WTC11 (cell line): ENCODE data around the gene CGA. TPM values are rescaled to one million over a fixed set of nuclear protein-coding genes. Genes with fewer than 3 reads are reported as not detected.
A peak's percentile ranks its signal among the peaks of the same experiment; 100 is the strongest.

Source experiments
- ATAC-seq: fragments of 200-7000 bp; cut with Tn5 transposase; 2 replicates; pipeline ENCODE4 v1.10.0; 2021; ENCODE audit warnings: mild to moderate bottlenecking, moderate library complexity
- CTCF ChIA-PET: fragments of 300-600 bp; sonication (Branson Sonifier 250); formaldehyde crosslinking; loops from one replicate; lab custom pipeline; 2021; ENCODE audit warnings: antibody characterized with exemption; lab: Charles Lee
- POLR2A ChIA-PET: fragments of 350-600 bp; sonication (Branson Sonifier 250); formaldehyde crosslinking; loops from one replicate; lab custom pipeline; 2021; ENCODE audit warnings: antibody characterized with exemption; lab: Charles Lee
- DNase-seq: peaks from one replicate; pipeline ENCODE4 v3.0.0; 2021; ENCODE audit warnings: low spot score
- H3K27ac Mint-ChIP-seq: 2 replicates; pipeline ENCODE4 v1.8.0; 2021; ENCODE audit warnings: mixed read lengths
- H3K27me3 Mint-ChIP-seq: 2 replicates; pipeline ENCODE4 v1.8.0; 2021; ENCODE audit warnings: low read depth, mild to moderate bottlenecking, moderate library complexity, mixed read lengths
- H3K36me3 Mint-ChIP-seq: 2 replicates; pipeline ENCODE4 v1.8.0; 2021; ENCODE audit warnings: mixed read lengths
- H3K4me1 Mint-ChIP-seq: 2 replicates; pipeline ENCODE4 v1.8.0; 2022; ENCODE audit warnings: mixed read lengths
- H3K4me3 Mint-ChIP-seq: 2 replicates; pipeline ENCODE4 v1.8.0; 2021; ENCODE audit warnings: mild to moderate bottlenecking, moderate library complexity, mixed read lengths
- H3K9me3 Mint-ChIP-seq: 2 replicates; pipeline ENCODE4 v1.8.0; 2021; ENCODE audit warnings: mixed read lengths
- E2F4 ChIP-seq: sonication (generic); formaldehyde crosslinking; IDR thresholded peaks from 2 replicates; pipeline ENCODE4 v1.8.1; 2022; ENCODE audit warnings: low read depth, mild to moderate bottlenecking, moderate library complexity, missing genetic modification reagents, borderline replicate concordance
- ELF4 ChIP-seq: sonication (generic); formaldehyde crosslinking; IDR thresholded peaks from 2 replicates; pipeline ENCODE4 v1.8.1; 2022; ENCODE audit warnings: low read depth, mild to moderate bottlenecking, moderate library complexity, missing genetic modification reagents
- EMX1 ChIP-seq: fragments of 250-450 bp; sonication (Bioruptor Pico); IDR thresholded peaks from 2 replicates; pipeline ENCODE4 v1.8.0; 2021; ENCODE audit warnings: mild to moderate bottlenecking
- IRF1 ChIP-seq: sonication (generic); formaldehyde crosslinking; IDR thresholded peaks from 2 replicates; pipeline ENCODE4 v1.8.0; 2023; ENCODE audit warnings: missing genetic modification reagents
- NFE2L1 ChIP-seq: sonication (generic); formaldehyde crosslinking; IDR thresholded peaks from 2 replicates; pipeline ENCODE4 v1.8.1; 2023; ENCODE audit warnings: missing genetic modification reagents
- SMAD4 ChIP-seq: sonication (generic); formaldehyde crosslinking; IDR thresholded peaks from 2 replicates; pipeline ENCODE4 v1.8.0; 2022; ENCODE audit warnings: mild to moderate bottlenecking, missing genetic modification reagents
- SOX15 ChIP-seq: fragments of 250-450 bp; sonication (Bioruptor Pico); IDR thresholded peaks from 2 replicates; pipeline ENCODE4 v1.9.0; 2021; ENCODE audit warnings: mild to moderate bottlenecking
- SP1 ChIP-seq: sonication (generic); formaldehyde crosslinking; conservative IDR thresholded peaks from 2 replicates; pipeline ENCODE4 v1.8.1; 2022; ENCODE audit warnings: missing genetic modification reagents
- USF2 ChIP-seq: sonication (generic); formaldehyde crosslinking; IDR thresholded peaks from 2 replicates; pipeline ENCODE4 v1.8.1; 2023; ENCODE audit warnings: mild to moderate bottlenecking, missing genetic modification reagents, moderate library complexity
- ZNF138 ChIP-seq: sonication (generic); formaldehyde crosslinking; conservative IDR thresholded peaks from 2 replicates; pipeline ENCODE4 v1.8.1; 2022; ENCODE audit warnings: mild to moderate bottlenecking, moderate library complexity, missing genetic modification reagents
- ZNF219 ChIP-seq: sonication (generic); formaldehyde crosslinking; IDR thresholded peaks from 2 replicates; pipeline ENCODE4 v1.8.0; 2023; ENCODE audit warnings: missing genetic modification reagents, mild to moderate bottlenecking, borderline replicate concordance
- ZNF396 ChIP-seq: fragments of 250-450 bp; sonication (Bioruptor Pico); IDR thresholded peaks from 2 replicates; pipeline ENCODE4 v1.8.0; 2021; ENCODE audit warnings: mild to moderate bottlenecking, moderate library complexity, borderline replicate concordance
- ZNF416 ChIP-seq: fragments of 250-450 bp; sonication (Bioruptor Pico); IDR thresholded peaks from 2 replicates; pipeline ENCODE4 v1.9.0; 2021; ENCODE audit warnings: mild to moderate bottlenecking, inconsistent platforms
- ZNF423 ChIP-seq: fragments of 250-450 bp; sonication (Bioruptor Pico); IDR thresholded peaks from 2 replicates; pipeline ENCODE4 v2.1.2; 2022; ENCODE audit warnings: mild to moderate bottlenecking, moderate library complexity
- ZNF532 ChIP-seq: fragments of 250-450 bp; sonication (Bioruptor Pico); IDR thresholded peaks from 2 replicates; pipeline ENCODE4 v1.9.0; 2021; ENCODE audit warnings: mild to moderate bottlenecking, borderline replicate concordance
- total RNA-seq: library from RNA; stranded (reverse); gene quantifications from 3 replicates; pipeline ENCODE4 v1.2.3, GENCODE V29; 2021

Gene CGA
- total RNA-seq, 1 experiment from 2014 or later = not detected

- H3K9me3 Mint-ChIP-seq = peaks cover 12% of the 10 kb centered on the region
- no peaks in the 10 kb centered on the region for H3K36me3 Mint-ChIP-seq
- peaks cover 5% of the 10 kb centered on the region; the same call in 1 of the 2 replicates for H3K27me3 Mint-ChIP-seq
- TF ChIP-seq ZNF532 (CRISPR knock-in tag) = no peak
- TF ChIP-seq EMX1 (CRISPR knock-in tag) = no peak
- TF ChIP-seq USF2 (CRISPR knock-in tag) = peak; percentile 51; the same call in 1 of the 2 replicates
- ATAC-seq (no peak), DNase-seq (no peak)
- no peak overlapping the region for H3K4me3 Mint-ChIP-seq
- POLR2A ChIA-PET = no interaction called here
- H3K27ac Mint-ChIP-seq = no peak overlapping the region
- no peaks in the 10 kb centered on the region for H3K4me1 Mint-ChIP-seq
- CTCF ChIA-PET = no interaction called here
Observed at GRCh38 chr6:87045521-87046075, 49.3 kb downstream of the CGA start.

- no peak overlapping the region for H3K4me3 Mint-ChIP-seq
- 0 out of 2 replicates have a peak, but pooled peaks cover 4% of the 10 kb centered on the region for H3K36me3 Mint-ChIP-seq
- no peaks in the 10 kb centered on the region for H3K4me1 Mint-ChIP-seq
- peaks cover 19% of the 10 kb centered on the region for H3K27me3 Mint-ChIP-seq
- no peak overlapping the region for H3K27ac Mint-ChIP-seq
- ATAC-seq = no peak
- CTCF ChIA-PET = interaction anchor here (1.4 kb wide), 1 partner anchor 26 kb away, joined by 3 read pairs; no protein-coding TSS in a partner anchor
- no peak for DNase-seq
- POLR2A ChIA-PET = no interaction called here
- H3K9me3 Mint-ChIP-seq = peaks cover 38% of the 10 kb centered on the region
- TF ChIP-seq ZNF423 (no peak), ZNF138 (CRISPR knock-in tag) (no peak), USF2 (CRISPR knock-in tag) (no peak), IRF1 (no peak), ZNF396 (CRISPR knock-in tag) (no peak), NFE2L1 (CRISPR knock-in tag) (no peak), SMAD4 (CRISPR knock-in tag) (no peak), EMX1 (CRISPR knock-in tag) (no peak), ZNF219 (CRISPR knock-in tag) (no peak), ZNF416 (CRISPR knock-in tag) (no peak), SP1 (CRISPR knock-in tag) (no peak), SOX15 (CRISPR knock-in tag) (no peak), ELF4 (CRISPR knock-in tag) (no peak), E2F4 (CRISPR knock-in tag) (no peak)
Observed at GRCh38 chr6:87040729-87041128, 54.2 kb downstream of the CGA start.

Other genes with a start within 250 kb of the CGA start
- gene HTR1E, start 157.6 kb downstream of the CGA start, total RNA-seq = 0.09 TPM in 2 of 3 replicates, not detected in the other
- gene ZNF292, start 60.5 kb upstream of the CGA start, total RNA-seq = 39.3 to 42.1 TPM (median 39.9 TPM) in 3 replicates
- gene SMIM8, start 227.5 kb upstream of the CGA start, total RNA-seq = 9.3 to 11.2 TPM (median 10.8 TPM) in 3 replicates
- 0.61 to 1.4 TPM (median 0.73 TPM) in 3 replicates for gene GJB7, start 234.2 kb upstream of the CGA start, total RNA-seq
- 1.2 to 2.0 TPM (median 1.9 TPM) in 3 replicates for gene C6orf163, start 249.7 kb upstream of the CGA start, total RNA-seq